Measurements from ENCODE around the gene RNF103. TPM values are rescaled to one million over a fixed set of nuclear protein-coding genes. Genes with fewer than 3 reads are reported as not detected.

Gene RNF103
- total RNA-seq, 4 donors from 2014 or later, result 31.3 to 46.6 (median 34.5) TPM

- intact Hi-C loops (cut with DNase I; ENCODE audit: low total_unique reads), result no loop called here
- no peak for DNase-seq (ENCODE audit: low spot score in 2 of 2)
- H3K4me3 ChIP-seq (ENCODE audit: low read depth, poor library complexity, severe bottlenecking), result no peak overlapping the region
- WGBS, 2 donors, result 77 to 80% methylated on average over 4 of the region's 4 CpGs
- no peak for TF ChIP-seq POLR2A (IDR thresholded peaks at IDR 0.05)
- TF ChIP-seq CTCF (IDR thresholded peaks at IDR 0.05), result no peak
These were observed 22.1 kb upstream of the RNF103 start for GRCh38 chr2:86645752-86646151.

GRCh38 chr2:86638712-86639111, 15.0 kb upstream of the RNF103 start:
- TF ChIP-seq CTCF (IDR thresholded peaks at IDR 0.05), result no peak
- TF ChIP-seq POLR2A (IDR thresholded peaks at IDR 0.05), result no peak
- WGBS, 2 donors, result 52 to 69% methylated on average over 1 of the region's 1 CpG
- intact Hi-C loops (cut with DNase I; ENCODE audit: low total_unique reads), result no loop called here
- no peak for DNase-seq (ENCODE audit: low spot score in 2 of 2)
- no peak overlapping the region for H3K4me3 ChIP-seq (ENCODE audit: low read depth, poor library complexity, severe bottlenecking)

- TF ChIP-seq POLR2A (IDR thresholded peaks at IDR 0.05) (no peak), CTCF (IDR thresholded peaks at IDR 0.05) (no peak)
- intact Hi-C loops (cut with DNase I; ENCODE audit: low total_unique reads), result no loop called here
- 67 to 77% methylated on average over 5 of the region's 5 CpGs for WGBS, 2 donors
- no peak for DNase-seq (ENCODE audit: low spot score in 2 of 2)
- no peak overlapping the region for H3K4me3 ChIP-seq (ENCODE audit: low read depth, poor library complexity, severe bottlenecking)
These were observed 13.2 kb upstream of the RNF103 start for GRCh38 chr2:86636842-86637241.

- intact Hi-C loops (cut with DNase I; ENCODE audit: low total_unique reads), result no loop called here
- no peak for DNase-seq (ENCODE audit: low spot score in 2 of 2)
- no peak for TF ChIP-seq CTCF (IDR thresholded peaks at IDR 0.05)
- TF ChIP-seq POLR2A (IDR thresholded peaks at IDR 0.05), result no peak
- H3K4me3 ChIP-seq (ENCODE audit: low read depth, poor library complexity, severe bottlenecking), result no peak overlapping the region
- WGBS, 2 donors, result 86% methylated on average over 6 of the region's 6 CpGs
These were observed 10.7 kb upstream of the RNF103 start for GRCh38 chr2:86634352-86634751.

GRCh38 chr2:86633155-86633651, 9.5 kb upstream of the RNF103 start:
- DNase-seq (ENCODE audit: low spot score in 2 of 2), result no peak
- TF ChIP-seq CTCF (IDR thresholded peaks at IDR 0.05), result no peak
- TF ChIP-seq POLR2A (IDR thresholded peaks at IDR 0.05), result no peak
- WGBS, 2 donors, result 53 to 62% methylated on average over 5 of the region's 5 CpGs
- H3K4me3 ChIP-seq (ENCODE audit: low read depth, poor library complexity, severe bottlenecking), result no peak overlapping the region
- intact Hi-C loops (cut with DNase I; ENCODE audit: low total_unique reads), result no loop called here

- DNase-seq (ENCODE audit: low spot score in 2 of 2), result no peak
- TF ChIP-seq POLR2A (IDR thresholded peaks at IDR 0.05) (no peak), CTCF (IDR thresholded peaks at IDR 0.05) (no peak)
- 14 to 35% methylated on average over 2 of the region's 2 CpGs for WGBS, 2 donors
- H3K4me3 ChIP-seq (ENCODE audit: low read depth, poor library complexity, severe bottlenecking), result no peak overlapping the region
- intact Hi-C loops (cut with DNase I; ENCODE audit: low total_unique reads), result no loop called here
These were observed 9.0 kb upstream of the RNF103 start for GRCh38 chr2:86632672-86633071.
